Inflammatory macrophage treated with lipopolysaccharide for 1 hour (primary cell): ENCODE results near the gene CENPM.
"Not testable (repeated sequence)": the region's sequence is repeated elsewhere in the genome, so short reads cannot be mapped to it uniquely, and the experiment has no call there.

Experiments
- DNase-seq, 2 donors: peaks; one replicate each; pipeline ENCODE4 v3.0.0-alpha.2; 2020 to 2022

Gene CENPM

GRCh38 chr22:41966225-41966606, 19.3 kb upstream of the CENPM start:
- no peak for DNase-seq

DNA sequence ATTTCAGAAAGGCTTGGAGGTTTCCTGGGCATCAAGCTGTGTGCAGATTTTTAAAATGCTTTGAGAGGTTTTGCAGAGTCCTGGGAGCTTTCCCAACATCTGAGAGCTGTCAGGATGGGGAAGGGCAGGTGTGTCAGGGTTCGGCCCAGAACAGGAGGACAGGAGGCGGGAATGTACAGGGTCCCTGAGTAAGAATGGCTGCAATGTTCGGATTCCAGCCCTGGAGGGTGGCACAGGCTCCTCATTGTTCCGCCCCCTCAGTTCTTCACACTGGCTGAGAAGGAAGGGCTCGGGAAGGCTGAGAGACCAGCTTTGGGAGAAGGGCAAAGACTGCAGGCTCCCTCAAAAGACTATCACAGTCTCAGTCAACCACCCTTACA, 17.1 kb upstream of the CENPM start:
- DNase-seq: no peak

DNA sequence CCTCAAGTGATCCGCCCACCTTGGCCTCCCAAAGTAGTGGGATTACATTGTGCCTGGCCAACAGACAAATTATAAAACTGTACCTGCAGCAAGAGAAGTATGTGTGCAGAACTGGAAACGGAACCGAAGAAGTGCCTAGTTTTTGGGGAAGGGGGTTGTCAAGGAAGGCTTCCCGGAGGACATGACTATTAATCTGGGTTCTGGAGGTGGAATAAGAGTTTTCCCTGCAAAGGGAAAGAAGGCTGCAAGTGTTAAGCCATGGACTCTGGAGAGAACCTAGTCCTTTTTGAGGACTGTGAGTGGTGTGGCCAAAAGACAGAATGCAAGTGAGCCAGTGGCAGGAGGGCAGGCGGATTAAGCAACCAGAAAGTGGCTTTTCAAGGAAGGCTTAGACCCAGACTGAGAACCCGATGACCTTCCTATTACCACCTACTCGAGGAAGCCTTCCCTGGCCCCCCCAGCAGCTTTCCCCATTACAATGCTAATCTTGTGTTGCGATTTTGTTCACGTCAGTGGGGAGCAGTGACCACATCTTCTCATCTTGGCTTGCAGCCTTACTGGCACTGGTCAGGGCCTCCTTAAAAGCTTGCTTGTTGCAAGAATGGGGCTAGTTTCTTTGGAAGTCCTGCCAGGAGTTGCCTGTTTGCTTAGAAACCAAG, 16.6 kb upstream of the CENPM start:
- no peak for DNase-seq

DNA sequence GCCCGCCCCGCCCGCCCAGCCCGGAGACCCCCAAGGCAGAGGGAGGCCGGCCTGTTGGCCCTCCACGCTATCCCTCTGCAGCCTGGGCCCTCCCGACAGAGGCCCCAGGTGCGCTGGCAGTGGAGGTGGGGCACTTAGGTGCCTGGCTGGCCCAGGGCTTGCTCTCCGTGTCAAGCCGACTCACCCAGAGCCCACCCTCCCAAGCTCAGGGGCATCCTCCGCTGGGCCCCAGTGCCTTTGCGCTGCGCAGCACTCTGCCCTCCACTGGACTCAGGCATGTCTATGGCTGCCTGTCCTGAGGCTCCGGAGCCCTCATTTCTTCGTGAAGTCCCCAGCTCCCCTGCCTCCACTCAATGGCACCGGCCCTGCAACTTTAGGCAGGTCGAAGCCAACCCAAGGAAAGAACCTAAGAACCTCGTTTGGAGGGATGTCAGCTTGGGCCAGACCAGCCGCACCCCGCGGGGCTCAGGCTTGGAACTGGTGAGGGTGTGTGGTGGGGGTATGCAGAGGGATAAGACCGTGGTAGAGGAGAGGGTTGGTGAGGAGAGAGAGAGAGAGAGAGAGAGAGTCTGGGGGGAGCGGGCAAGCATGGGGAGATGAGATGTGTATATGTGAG, 11.1 kb upstream of the CENPM start:
- DNase-seq: no peak

GRCh38 chr22:41952713-41953112, 5.8 kb upstream of the CENPM start:
- DNase-seq: no peak

- no peak for DNase-seq
Observed at GRCh38 chr22:41951898-41952474, 5.0 kb upstream of the CENPM start, which contains the start of gene SMIM45. TSS of gene SMIM45 (plus strand) at chr22:41952150.

- no peak for DNase-seq
Observed at GRCh38 chr22:41949297-41949965, 2.5 kb upstream of the CENPM start.

DNA sequence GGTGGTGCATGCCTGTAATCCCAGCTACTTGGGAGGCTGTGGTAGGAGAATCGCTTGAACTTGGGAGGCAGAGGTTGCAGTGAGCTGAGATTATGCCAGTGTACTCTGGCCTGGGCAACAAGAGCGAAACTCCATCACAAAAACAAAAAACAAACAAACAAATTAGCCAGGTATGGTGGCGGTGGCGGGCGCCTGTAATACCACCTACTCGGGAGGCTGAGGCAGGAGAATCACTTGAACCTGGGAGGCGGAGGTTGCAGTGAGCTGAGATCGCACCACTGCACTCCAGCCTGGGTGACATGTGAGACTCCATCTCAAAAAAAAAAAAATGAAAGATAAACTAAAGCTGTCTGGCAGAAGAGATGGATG, 2.0 kb upstream of the CENPM start:
- DNase-seq: not testable (repeated sequence)

- no peak for DNase-seq
Observed at GRCh38 chr22:41948142-41948541, 1.2 kb upstream of the CENPM start.

DNA sequence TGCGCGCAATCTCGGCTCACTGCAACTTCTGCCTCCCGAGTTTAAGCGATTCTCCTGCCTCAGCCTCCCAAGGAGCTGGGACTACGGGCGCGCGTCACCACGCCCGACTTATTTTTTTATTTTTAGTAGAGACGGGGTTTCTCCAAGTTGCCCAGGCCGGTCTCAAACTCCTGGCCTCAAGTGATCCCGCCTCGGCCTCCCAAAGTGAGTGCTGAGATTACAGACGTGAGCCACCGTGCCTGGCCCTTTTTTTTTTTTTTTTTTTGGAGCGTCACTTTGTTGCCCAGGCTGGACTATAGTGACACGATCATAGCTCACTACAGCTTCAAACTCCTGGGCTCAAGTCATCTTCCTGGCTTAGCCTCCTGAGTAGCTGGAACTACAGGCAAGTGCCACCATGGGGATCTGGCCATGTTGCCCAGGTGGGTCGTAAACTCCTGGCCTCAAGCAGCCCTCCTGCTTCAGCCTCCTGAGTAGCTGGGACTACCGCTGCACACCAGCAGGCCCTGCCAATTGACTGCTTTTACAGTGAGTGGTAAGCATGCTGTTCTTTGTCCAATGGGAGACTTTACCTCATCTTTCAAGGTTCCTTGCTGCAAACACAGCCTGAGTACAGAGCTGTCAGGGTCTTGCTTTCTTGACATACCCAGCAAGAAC, 600 bp upstream of the CENPM start:
- DNase-seq: no peak

DNA sequence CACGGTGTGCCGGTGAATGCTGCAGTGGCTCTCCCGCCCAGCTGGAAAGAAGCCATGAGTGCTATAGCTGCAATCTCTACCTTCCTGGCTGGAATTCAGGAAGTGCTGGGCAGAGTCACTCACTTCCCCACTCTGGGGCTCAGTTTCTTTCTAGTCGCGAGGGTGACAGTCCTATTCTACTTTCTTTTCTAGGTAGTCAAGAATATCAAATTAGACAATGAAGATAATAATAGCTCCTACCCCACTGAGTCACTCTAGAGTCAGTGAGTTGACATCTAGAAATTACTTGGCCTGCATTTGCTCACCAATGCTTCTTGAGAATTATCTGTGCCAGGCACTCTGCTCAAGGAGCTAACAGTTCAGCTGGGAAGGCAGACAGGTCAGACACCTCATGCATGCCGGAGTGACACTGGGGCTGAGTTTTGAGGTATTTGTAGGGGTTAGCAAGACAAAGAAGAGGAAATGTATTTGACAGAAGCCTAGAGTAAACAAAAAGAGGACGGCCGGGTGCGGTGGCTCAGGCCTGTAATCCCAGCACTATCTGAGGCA, 3.2 kb downstream of the CENPM start:
- peak in 1 of 2 donors; percentile 30 for DNase-seq

DNA sequence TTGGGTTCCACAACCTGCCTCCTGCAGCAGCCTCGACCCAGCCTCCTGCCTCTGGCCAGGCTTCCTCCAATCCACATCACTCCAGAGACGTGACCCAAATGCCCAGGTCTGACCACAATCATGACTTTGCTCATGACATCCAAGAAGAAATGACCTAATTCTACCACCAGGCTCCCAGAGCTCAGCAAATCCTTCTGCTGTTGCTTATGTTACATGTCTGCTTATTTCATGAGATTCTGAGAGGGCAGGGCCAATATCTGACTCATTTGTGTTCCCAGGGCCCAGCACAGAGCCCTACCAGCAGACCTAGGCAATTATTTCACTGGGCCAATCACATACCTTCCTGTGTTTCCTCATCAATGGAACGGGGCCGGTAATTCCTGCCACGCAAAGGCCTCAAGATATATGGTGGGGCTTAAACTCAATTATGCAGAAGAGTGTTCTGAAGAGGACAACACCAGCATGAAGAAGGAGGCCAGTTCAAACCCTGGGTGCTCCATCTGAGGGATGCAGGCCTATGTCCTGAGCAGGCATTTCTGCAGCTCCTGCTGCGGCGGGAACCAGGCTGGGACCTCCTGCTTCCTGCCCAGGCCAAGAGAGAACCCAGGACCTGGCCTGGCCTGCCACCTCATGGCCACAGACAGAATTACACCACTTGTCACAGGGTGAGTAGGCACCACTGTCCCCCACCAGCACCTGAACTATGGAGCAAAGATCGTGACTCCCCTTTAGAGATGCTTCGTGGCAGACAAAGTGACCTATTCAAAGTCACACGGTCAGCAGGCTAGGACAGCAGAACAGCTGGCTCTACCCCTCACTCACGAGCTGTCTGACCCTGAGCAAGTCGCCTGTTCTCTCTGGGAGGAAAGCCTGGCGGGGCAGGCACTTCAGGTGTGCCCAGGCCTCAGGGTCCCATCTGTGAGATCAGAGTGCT, 5.9 kb downstream of the CENPM start:
- DNase-seq: peak; percentile 60 to 84

- peak in 1 of 2 donors; percentile 23 for DNase-seq
Observed at GRCh38 chr22:41939981-41940831, 6.7 kb downstream of the CENPM start.

DNA sequence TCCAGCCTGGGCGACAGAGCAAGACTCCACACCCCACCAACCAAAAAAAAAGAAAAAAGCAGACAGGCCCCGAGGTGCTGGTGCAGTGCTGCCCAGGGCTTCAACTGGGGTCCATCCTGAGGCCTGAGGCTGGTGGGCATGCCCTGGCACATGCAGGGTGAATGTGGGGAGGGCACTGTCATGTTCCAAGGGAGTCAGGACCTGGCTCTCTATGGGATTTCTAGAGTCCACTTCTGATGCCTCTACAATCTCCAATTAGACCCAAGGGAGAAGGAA, 10.1 kb downstream of the CENPM start:
- DNase-seq: no peak

- no peak for DNase-seq
Observed at GRCh38 chr22:41935509-41935908, 11.4 kb downstream of the CENPM start.

- DNase-seq: no peak
Observed at GRCh38 chr22:41935015-41935351, 12.0 kb downstream of the CENPM start.

- no peak for DNase-seq
Observed at GRCh38 chr22:41934284-41935014, 12.5 kb downstream of the CENPM start.

GRCh38 chr22:41933411-41934177, 13.4 kb downstream of the CENPM start:
- no peak for DNase-seq

GRCh38 chr22:41932353-41932752, 14.6 kb downstream of the CENPM start:
- DNase-seq: no peak

GRCh38 chr22:41931701-41932269, 15.2 kb downstream of the CENPM start:
- no peak for DNase-seq
